ENCODE results near the gene SFSWAP.
"Not testable (repeated sequence)": the region's sequence is repeated elsewhere in the genome, so short reads cannot be mapped to it uniquely, and the experiment has no call there.

The SFSWAP gene

GRCh38 chr12:131679816-131680215 lies 31.1 kb upstream of the SFSWAP start:
- not testable (repeated sequence) for DNase-seq (ENCODE audit: low spot score)

GRCh38 chr12:131680392-131681256 lies 30.3 kb upstream of the SFSWAP start:
- DNase-seq (ENCODE audit: low spot score): not testable (repeated sequence)

- DNase-seq (ENCODE audit: low spot score): no peak
These were observed 29.7 kb upstream of the SFSWAP start for GRCh38 chr12:131681257-131681620.

GRCh38 chr12:131681746-131682509 lies 29.0 kb upstream of the SFSWAP start:
- not testable (repeated sequence) for DNase-seq (ENCODE audit: low spot score)

- no peak for DNase-seq (ENCODE audit: low spot score)
These were observed 28.4 kb upstream of the SFSWAP start for GRCh38 chr12:131682510-131682895.

GRCh38 chr12:131683266-131684014 lies 27.4 kb upstream of the SFSWAP start:
- no peak for DNase-seq (ENCODE audit: low spot score)

GRCh38 chr12:131684015-131684725 lies 26.7 kb upstream of the SFSWAP start:
- DNase-seq (ENCODE audit: low spot score): no peak

GRCh38 chr12:131687346-131688125 lies 23.4 kb upstream of the SFSWAP start:
- no peak for DNase-seq (ENCODE audit: low spot score)

- DNase-seq (ENCODE audit: low spot score): no peak
These were observed 22.6 kb upstream of the SFSWAP start for GRCh38 chr12:131688131-131688844.

- DNase-seq (ENCODE audit: low spot score): no peak
These were observed 22.1 kb upstream of the SFSWAP start for GRCh38 chr12:131688845-131689154.

- DNase-seq (ENCODE audit: low spot score): no peak
These were observed 20.6 kb upstream of the SFSWAP start for GRCh38 chr12:131690320-131690719.

GRCh38 chr12:131692431-131692830 lies 18.5 kb upstream of the SFSWAP start:
- DNase-seq (ENCODE audit: low spot score): no peak

GRCh38 chr12:131693149-131693548 lies 17.7 kb upstream of the SFSWAP start:
- no peak for DNase-seq (ENCODE audit: low spot score)

GRCh38 chr12:131694116-131694838 lies 16.6 kb upstream of the SFSWAP start:
- no peak for DNase-seq (ENCODE audit: low spot score)

- DNase-seq (ENCODE audit: low spot score): no peak
These were observed 14.9 kb upstream of the SFSWAP start for GRCh38 chr12:131695968-131696367.

- no peak for DNase-seq (ENCODE audit: low spot score)
These were observed 12.6 kb upstream of the SFSWAP start for GRCh38 chr12:131698286-131698685.

- DNase-seq (ENCODE audit: low spot score): no peak
These were observed 11.5 kb upstream of the SFSWAP start for GRCh38 chr12:131699434-131699833.

GRCh38 chr12:131700271-131700670 lies 10.6 kb upstream of the SFSWAP start:
- DNase-seq (ENCODE audit: low spot score): no peak

- no peak for DNase-seq (ENCODE audit: low spot score)
These were observed 9.0 kb upstream of the SFSWAP start for GRCh38 chr12:131701705-131702572.

Measured in HuH-7 (cell line).